Stimulated activated CD8-positive, alpha-beta memory T cell treated with anti-CD3 and anti-CD28 coated beads, Interleukin-15, amount 100 ng/mL, for 24 hours (primary cell): ENCODE data around the gene ANKRD11.
A peak's percentile ranks its signal among the peaks of the same experiment; 100 is the strongest.
"Not testable (repeated sequence)": the region's sequence is repeated elsewhere in the genome, so short reads cannot be mapped to it uniquely, and the experiment has no call there.

Experiments
- DNase-seq: peaks from one replicate; pipeline ENCODE4 v3.0.0-alpha.2; 2020; ENCODE audit warnings: low read depth

ANKRD11 gene

GRCh38 chr16:89264800-89265550 is 225.4 kb downstream of the ANKRD11 start:
- no peak for DNase-seq

DNA sequence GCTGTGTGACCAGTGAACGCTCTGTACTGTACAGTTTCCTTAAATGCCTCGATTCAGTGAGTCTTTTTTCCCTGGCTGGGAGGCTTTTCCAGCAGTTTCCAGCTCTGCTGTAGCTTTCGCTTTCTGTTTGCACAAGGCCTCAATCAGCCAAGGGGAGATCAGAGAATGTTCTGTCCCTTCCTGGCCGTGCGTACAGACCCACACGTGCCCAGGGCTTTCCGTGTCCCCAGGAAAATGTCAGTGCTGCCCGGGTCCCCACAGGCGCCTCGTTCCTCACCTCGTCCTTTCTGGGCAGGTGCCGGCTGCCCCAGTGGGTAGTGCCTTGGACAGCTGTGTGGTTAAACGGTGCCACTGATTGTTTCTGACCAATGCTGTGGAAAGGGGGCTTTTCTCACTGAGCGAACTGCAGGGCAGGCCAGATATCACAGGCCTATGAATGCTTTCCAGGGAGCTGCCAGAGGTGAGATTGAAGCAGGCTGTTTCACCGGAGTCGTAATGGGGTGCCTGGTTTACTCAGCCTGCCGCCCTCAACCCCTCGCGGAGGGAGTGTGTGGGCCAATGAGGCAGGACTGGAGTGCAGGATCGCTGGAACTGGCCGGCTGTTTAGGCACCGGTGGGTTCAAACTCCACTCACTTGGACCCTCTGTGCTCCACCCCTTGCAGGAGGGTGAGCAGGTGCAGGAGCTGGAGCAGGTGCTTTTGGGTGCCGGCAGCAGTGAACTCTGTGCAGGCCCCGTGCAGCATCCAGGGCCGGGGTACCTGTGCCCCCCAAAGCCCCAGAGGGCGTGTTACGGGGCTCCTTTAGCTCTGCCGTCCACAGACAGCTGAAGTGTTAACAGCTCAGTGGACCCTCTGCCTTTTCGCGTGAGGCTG is 228.4 kb downstream of the ANKRD11 start:
- DNase-seq, result no peak

- DNase-seq, result not testable (repeated sequence)
Observed at GRCh38 chr16:89259901-89260300, 230.5 kb downstream of the ANKRD11 start.

DNA sequence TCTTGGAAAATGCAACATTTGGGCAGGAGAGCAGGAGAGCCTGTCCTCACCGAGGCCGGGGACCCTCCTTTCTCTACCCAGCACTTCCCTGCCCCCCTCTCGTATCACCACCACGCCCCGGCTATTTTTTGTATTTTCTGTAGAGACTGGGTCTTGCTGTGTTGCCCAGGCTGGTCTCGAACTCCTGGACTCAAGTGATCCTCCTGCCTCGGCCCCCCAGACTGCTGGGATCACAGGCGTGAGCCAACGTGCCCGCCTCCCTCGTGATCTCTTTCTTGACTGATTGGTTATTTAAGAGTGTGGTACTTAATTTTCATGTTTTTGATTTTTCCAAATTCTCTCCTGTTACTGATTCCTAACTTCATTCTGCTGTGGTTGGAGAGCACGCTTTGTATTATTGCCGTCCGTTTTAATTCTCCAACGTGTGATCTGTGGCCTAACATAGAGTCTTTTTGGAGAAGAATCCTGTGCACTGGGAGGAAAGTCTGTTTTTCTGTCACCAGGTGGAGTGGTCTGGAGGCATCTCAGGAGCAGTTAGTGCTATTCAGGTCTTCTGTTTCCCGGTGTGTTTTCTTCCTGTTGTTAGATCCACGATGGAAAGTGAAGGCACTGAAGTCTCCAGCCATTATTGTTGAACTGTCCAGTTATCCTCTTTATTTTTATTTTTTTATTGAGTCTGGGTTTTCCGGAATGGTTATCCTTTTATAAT is 232.4 kb downstream of the ANKRD11 start:
- no peak for DNase-seq

GRCh38 chr16:89257281-89257731 is 233.1 kb downstream of the ANKRD11 start:
- DNase-seq, result no peak

- peak; percentile 56 for DNase-seq
Observed at GRCh38 chr16:89256651-89257254, 233.6 kb downstream of the ANKRD11 start.

DNA sequence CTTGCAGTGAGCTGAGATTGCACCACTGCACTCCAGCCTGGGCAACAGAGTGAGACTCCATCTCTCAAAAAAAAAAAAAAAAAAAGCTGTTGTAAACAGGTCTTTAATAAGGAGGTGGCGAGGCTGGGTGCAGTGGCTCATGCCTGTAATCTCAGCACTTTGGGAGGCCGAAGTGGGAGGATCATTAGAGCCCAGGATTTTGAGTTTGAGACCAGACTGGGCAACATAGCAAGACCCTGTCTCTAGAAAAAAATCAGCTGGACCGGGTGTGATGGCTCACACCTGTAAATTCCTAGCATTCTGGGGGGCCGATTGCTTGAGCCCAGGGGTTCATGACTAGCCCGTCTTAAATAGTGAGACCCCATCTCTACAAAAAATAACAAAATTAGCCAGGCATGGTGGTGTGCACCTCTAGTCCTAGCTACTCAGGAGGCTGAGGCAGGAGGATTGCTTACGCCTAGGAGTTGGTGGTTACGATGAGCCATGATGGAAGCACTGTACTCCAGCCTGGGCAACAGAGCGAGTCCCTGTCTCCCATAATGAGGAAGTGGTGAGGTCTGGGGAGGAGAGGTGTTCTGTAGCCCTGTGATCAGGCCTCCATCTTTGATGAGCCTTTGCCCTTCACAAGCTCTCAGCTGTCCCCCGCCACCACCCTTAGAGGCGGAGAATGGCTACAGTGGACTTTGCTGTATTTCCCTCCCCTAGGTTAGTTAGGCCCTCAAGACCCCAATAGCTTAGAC is 236.6 kb downstream of the ANKRD11 start:
- no peak for DNase-seq

DNA sequence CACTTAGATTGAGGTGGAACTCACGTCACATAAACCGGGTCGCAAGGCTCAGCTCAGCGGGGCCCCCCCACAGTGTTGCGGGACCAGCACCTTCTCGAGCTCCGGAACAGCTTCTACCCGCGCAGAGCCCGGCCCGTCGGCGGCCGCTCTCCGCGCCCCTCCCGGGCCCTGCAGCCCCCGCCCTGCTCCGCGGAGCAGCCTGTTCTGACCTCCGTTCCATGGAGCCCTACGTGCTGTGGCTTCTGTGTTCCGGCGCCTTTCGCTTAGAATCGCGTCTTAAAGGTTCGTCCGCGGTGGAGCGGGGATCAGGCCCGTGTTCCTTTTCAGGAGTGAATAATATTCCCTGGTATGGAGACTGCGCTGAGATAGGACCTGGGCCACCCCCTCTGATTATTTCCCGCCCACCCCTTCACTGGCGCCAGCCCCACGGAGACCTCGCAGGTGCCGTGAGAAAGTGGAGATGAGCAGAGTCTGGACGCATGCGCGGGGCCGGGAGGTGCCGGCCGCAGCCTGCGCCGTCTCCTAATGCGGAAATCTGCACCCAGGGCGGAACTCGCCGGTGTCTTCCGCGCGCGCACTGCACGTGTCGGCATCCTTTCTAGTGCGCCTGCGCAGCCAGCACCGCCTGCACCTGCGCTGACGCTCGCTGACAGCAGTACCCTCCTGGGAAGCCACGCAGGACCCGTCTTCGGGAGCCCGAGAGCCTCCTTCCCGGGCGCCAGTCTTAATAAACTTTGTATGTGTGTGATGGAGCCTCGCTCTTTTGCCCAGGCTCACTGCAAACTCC is 242.0 kb downstream of the ANKRD11 start:
- DNase-seq, result no peak

DNA sequence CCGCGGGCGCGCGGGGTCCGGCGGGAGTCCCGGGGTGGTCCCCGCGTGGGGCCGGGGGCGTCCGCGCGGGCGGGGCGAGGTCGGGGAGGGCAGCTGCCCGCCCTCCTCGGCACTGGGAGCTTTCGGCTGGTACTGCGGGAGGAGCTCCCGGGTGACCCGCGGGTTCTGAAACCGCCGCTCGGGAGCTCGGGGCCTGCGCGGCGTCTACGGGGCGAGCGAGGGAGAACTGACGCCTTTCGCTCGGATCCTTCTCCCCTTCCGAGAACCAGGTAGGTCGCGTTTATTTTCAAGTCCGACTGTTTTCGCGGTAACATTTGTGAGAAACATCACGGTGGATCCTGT is 242.7 kb downstream of the ANKRD11 start:
- not testable (repeated sequence) for DNase-seq

- peak; percentile 100 for DNase-seq
Observed at GRCh38 chr16:89246903-89247733, 243.2 kb downstream of the ANKRD11 start.

- DNase-seq, result no peak
Observed at GRCh38 chr16:89246383-89246902, 243.9 kb downstream of the ANKRD11 start.

GRCh38 chr16:89244754-89245153 is 245.6 kb downstream of the ANKRD11 start:
- no peak for DNase-seq

DNA sequence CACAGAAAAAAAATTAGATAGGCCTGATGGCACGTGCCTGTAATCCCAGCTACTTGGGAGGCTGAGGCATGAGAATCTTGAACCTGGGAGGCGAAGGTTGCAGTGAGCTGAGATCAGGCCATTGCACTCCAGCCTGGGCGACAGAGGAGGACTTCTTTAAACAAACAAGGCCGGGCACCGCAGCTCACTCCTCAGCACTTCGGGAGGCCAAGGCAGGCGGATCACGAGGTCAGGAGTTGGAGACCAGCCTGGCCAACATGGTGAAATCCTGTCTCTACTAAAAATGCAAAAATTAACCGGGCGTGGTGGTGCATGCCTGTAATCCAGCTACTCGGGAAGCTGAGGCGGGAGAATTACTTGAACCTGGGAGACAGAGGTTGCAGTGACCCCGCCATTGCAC is 246.1 kb downstream of the ANKRD11 start:
- not testable (repeated sequence) for DNase-seq

GRCh38 chr16:89243664-89244063 is 246.7 kb downstream of the ANKRD11 start:
- no peak for DNase-seq

GRCh38 chr16:89242795-89243200 is 247.6 kb downstream of the ANKRD11 start:
- no peak for DNase-seq

GRCh38 chr16:89241187-89242007 is 249.0 kb downstream of the ANKRD11 start:
- DNase-seq, result peak; percentile 41

- no peak for DNase-seq
Observed at GRCh38 chr16:89237733-89238132, 252.6 kb downstream of the ANKRD11 start.

- DNase-seq, result no peak
Observed at GRCh38 chr16:89233678-89234490, 256.5 kb downstream of the ANKRD11 start.
